NCI-H2196 treated with DMSO at 0.1 percent for 48 hours (cell line): ENCODE measurements around the gene ACHE.
"Not testable (repeated sequence)": the region's sequence is repeated elsewhere in the genome, so short reads cannot be mapped to it uniquely, and the experiment has no call there.

Source experiments
- DNase-seq: peaks from one replicate; lab custom pipeline; 2025; ENCODE audit not compliant: unreplicated experiment; lab: John Stamatoyannopoulos, UW

Gene ACHE

DNA sequence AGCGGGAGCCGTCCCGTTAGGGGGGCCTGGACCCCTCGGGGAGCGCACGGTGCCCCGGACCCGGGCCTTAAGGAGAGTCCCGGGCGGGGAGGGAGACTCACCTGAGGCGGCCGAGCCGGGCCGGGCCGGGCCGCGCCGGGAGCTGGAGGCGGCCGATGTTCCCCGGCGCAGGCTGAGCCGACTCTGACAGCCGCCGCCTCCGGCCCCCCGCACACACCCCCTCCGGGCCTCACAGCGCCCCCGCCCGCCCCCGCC lies at the start of gene ACHE:
TSS of gene ACHE (minus strand) at position 188 of the 255 bp plus-strand sequence. CDS start 1,656 bp downstream, outside the sequence.
- no peak for DNase-seq

GRCh38 chr7:100944138-100944537 lies 48.5 kb upstream of the ACHE start:
- DNase-seq, result no peak

GRCh38 chr7:100943693-100944092 lies 48.0 kb upstream of the ACHE start:
- DNase-seq, result no peak

DNA sequence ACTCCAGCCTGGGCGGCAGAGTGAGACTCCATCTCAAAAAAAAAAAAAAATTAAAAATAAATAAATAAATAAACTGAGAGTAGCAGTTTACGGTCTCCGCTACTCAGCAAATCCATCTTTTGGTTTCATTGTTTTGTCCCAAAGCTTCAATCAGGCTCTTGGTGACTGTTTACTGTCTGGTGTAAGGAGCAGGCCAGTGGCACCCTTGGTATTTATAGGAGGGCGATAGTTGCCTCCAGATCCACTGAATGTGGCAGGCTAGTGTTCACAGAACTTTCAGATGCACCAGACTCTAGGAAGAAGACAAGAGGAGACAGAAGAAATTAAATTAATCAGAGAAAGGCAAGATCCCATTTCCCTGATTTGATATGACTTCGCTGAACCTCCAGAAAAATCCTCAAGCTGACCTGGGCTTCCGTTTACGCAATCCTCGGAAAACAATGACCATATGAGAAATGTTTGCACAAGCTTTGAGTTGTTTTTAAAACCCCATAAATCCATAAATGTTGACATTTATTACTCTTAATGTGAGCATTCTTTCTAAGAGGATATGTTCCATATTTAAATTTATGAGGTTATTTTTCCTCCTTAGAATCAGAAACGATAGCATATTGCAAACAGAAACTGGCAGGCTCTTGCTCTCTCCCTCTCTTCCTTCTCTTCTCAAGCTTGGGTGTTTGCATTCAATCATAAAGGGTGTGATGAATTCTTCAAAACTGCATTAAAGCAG lies 46.5 kb upstream of the ACHE start:
- DNase-seq, result no peak

DNA sequence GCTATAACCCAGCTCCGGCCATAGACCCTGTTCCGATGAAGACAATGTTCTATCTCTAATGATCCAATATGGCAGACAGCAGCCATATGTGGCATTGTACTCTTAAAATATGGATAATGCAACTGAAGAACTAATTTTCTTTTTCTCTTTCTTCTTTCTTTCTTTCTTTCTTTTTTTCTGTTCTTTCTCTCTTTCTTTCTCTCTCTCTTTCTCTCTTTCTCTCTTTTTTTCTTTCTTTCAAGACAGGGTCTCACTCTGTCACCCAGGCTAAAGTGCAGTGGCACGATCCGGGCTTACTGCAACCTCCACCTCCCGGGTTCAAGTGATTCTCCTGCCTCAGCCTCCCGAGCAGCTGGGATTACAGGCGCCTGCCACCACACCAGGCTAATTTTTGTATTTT lies 40.5 kb upstream of the ACHE start:
- DNase-seq, result not testable (repeated sequence)

DNA sequence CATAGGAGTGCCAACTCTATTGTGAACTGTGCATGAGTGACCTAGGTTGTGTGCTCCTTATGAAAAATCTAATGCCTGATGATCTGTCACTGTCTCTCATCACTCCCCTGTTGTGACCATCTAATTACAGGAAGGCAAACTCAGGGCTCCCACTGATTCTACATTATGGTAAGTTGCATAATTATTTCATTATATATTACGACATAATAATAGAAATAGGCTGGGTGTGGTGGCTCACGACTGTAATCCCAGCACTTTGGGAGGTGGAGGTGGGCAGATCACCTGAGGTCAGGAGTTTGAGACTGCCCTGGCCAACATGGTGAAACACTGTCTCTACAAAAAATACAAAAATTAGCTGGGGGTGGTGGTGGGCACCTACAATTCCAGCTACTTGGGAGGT lies 39.7 kb upstream of the ACHE start:
- DNase-seq, result not testable (repeated sequence)

DNA sequence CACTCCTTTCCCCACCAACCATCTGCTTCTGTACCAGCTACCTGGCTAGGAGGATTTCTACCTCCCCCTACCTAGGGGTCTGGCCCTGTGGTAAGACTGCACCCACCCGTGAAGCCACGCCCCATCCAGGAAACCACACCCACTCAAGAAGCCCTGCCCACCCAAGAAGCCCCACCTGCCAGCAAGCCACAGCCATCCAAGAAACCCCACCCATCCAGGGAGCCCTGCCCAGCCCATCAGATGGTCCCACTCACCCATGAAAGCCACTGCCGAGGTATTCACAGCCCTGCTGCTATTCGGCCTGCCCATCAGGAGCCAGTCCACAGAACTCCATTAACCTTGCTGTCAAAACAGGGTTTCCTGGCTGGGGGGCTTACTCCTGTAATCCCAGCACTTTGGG lies 38.0 kb upstream of the ACHE start:
- DNase-seq, result no peak

DNA sequence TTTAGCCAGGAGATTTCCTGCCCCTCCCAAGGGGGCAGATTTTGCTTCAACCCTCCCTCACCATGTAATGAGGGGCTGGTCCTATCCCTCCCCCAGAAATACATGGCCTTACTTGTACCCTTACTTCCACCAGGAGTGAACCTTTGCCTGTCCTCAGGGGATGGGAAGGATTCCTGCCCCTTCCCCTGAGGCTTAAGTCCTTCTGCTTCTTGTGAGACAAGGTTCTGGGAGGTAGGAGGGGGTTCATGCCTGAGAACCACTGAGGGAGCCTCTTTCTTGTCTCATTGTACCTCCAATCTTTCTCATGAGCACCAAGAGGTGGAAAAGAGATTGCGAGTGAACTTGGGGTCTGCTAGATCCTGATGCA lies 34.1 kb upstream of the ACHE start:
- DNase-seq, result no peak

DNA sequence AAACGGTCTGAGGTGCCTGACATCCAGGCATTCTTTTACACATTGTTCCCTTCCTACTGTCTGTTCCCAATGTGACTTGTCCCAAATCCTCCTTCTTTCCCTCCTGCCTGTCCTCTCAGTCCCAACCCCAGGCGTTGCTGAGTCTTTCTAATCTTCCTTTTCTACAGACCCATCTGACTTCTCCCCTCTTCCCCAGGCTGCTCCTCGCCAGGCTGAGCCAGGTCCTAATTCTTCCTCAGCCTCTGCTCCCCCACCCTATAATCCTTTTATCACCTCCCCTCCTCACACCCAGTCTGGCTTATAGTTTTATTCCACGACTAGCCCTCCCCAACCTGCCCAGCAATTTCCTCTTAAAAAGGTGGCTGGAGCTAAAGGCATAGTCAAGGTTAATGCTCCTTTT lies 27.9 kb upstream of the ACHE start:
- DNase-seq, result not testable (repeated sequence)

- no peak for DNase-seq
These were observed 25.4 kb upstream of the ACHE start for GRCh38 chr7:100921039-100921438.

- DNase-seq, result not testable (repeated sequence)
These were observed 24.2 kb upstream of the ACHE start for GRCh38 chr7:100919779-100920437.

GRCh38 chr7:100919335-100919734 lies 23.6 kb upstream of the ACHE start:
- DNase-seq, result not testable (repeated sequence)

DNA sequence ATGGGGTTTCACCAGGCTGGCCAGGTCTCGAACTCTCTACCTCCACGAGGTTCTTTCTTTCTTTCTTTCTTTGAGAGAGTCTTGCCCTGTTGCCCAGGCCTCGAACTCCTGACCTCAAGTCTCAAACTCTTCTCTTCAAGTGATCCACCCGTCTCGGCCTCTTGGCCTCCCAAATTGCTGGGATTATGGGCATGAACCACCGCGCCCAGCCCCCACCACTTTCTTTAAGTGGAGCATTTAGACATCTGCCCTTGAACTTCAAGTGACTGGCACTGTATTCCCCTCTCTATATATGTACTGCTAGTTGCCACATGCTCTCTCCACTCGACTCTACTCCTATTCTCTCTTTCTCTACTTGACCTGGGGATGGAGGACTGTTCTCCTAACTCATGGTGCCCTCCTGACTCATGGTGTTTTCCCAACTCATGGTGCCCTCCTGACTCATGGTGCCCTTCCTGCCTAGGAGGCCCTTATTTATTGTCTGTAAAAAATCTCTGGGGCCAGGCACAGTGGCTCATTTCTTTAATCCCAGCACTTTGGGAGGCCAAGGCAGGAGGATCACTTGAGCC lies 19.3 kb upstream of the ACHE start:
- DNase-seq, result no peak

- no peak for DNase-seq
These were observed 18.7 kb upstream of the ACHE start for GRCh38 chr7:100914208-100914878.

DNA sequence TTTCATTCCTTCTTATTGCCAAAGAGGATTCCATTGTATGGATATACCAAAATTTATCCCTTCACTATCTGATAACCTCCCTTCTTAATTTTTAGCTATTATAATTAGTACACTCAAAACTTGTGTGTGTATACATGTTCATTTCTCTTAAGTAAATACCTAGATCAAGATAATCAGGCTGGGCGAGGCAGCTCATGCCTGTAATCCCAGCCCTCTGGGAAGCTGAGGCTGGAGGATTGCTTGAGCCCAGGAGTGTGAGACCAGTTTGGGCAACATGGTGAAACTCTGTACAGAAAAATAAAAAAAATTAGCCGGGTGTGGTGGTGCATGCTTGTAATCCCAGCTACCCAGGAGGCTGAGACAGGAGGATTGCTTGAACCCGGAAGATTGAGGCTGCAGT lies 15.8 kb upstream of the ACHE start:
- DNase-seq, result no peak

DNA sequence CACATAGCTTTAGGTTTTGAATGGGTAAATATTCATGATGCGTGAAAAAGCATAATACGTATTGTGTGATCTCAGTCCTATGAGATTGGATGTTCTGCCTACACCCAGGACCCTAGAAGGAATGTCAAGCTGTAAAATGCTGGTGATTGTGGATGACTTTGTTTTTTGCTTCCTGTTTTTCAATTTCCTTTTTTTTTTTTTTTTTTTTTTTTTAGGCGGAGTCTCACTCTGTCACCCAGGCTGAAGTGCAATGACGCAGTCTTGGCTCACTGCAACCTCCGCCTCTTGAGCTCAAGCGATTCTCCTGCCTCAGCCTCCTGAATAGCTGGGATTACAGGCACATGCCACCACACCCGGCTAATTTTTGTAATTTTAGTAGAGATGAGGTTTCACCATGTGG lies 14.8 kb upstream of the ACHE start:
- not testable (repeated sequence) for DNase-seq

GRCh38 chr7:100908512-100908911 lies 12.8 kb upstream of the ACHE start:
- no peak for DNase-seq

- no peak for DNase-seq
These were observed 7.0 kb upstream of the ACHE start for GRCh38 chr7:100902638-100903037.

DNA sequence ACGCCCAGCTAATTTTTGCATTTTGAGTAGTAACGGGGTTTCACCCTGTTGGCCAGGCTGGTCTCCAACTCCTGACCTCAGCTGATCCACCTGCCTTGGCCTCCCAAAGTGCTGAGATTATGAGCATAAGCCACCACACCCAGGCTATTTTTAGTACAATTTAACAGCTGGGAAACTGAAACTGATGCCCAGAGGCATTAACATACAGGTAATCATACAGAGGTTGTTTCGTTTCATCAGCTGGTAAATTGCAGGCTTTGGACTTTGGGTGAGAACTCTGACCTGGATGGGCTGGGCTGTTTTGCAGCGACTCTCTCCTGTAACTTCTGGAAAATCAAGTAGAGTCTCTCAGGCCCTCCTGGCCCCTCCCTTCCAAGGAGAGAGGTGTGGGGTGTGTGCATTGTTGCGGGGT lies 6.2 kb upstream of the ACHE start:
- DNase-seq, result no peak

GRCh38 chr7:100900978-100901377 lies 5.3 kb upstream of the ACHE start:
- DNase-seq, result no peak

DNA sequence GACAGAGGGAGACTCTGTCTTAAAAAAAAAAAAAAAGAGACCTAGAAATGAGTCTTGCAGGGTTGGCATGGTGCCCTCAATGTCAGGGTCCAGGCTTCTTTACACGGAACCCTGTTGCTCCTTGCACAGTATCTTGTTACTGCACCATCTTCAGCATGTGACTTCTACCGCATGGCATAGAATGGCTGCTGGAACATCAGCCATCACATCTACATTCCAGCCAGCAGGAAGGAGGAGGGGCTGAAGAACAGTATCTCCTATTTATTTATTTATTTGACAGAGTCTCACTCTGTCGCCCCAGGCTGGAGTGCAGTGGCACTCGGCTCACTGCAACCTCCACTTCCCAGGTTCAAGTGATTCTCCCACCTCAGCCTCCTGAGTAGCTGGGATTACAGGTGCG lies 3.7 kb upstream of the ACHE start:
- no peak for DNase-seq

GRCh38 chr7:100897772-100898454 lies 2.2 kb upstream of the ACHE start:
- no peak for DNase-seq
